ENCODE results near the gene SLC9A3.
"Not testable (repeated sequence)": the region's sequence is repeated elsewhere in the genome, so short reads cannot be mapped to it uniquely, and the experiment has no call there.

SLC9A3 gene

GRCh38 chr5:524973-525761 is 918 bp upstream of the SLC9A3 start:
- DNase-seq, result no peak

GRCh38 chr5:523441-524222 is 617 bp downstream of the SLC9A3 start:
- no peak for DNase-seq

DNA sequence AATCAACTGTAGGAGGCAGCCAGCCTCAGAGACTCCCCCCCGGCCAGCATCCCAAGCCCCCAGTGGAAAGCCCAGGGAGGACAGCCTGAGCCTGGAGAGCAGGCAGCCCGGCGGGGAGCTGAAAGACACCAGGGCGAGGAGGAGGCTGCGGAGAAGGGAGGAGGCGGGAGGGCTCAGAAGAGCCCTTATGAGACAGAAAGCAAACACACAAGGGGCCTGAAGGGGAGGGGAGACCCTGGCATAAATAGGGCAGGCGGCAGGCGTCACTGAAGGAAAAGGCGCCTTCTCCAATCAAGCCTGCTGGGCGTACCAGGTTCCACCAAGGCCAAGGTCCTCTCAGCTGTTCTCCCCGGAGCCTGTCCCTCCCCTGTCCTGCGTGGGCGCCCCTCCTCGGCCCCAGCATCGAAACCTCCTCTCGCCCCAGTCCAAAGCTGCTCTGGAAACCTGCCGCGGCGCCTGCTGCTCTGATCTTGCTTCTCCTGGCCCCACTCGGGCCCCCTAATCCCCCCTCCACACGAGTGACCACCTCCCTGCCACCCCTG is 1.3 kb downstream of the SLC9A3 start:
- no peak for DNase-seq

GRCh38 chr5:522116-522515 is 2.1 kb downstream of the SLC9A3 start:
- DNase-seq, result no peak

- DNase-seq, result no peak
Observed at GRCh38 chr5:521680-522079, 2.6 kb downstream of the SLC9A3 start.

- DNase-seq, result no peak
Observed at GRCh38 chr5:520850-521226, 3.4 kb downstream of the SLC9A3 start.

- no peak for DNase-seq
Observed at GRCh38 chr5:520196-520849, 3.9 kb downstream of the SLC9A3 start.

GRCh38 chr5:518721-519120 is 5.5 kb downstream of the SLC9A3 start:
- no peak for DNase-seq

- DNase-seq, result no peak
Observed at GRCh38 chr5:517535-518100, 6.6 kb downstream of the SLC9A3 start.

DNA sequence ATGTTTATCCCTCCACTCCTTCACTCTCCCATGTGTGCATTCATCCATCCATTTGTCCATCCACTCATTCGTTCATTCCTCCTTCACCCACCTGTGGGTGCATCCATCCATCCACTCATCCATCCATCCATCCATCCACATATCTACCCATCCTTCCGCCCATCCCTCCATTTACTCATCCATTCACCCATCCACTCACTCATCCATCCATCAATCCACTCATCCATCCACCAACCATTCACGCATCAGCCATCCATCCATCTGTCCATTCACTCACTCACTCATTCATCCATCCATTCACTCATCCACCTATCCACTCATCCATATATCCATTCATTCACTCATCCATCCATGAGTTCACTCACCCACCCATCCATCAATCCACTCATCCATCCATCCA is 7.3 kb downstream of the SLC9A3 start:
- no peak for DNase-seq

DNA sequence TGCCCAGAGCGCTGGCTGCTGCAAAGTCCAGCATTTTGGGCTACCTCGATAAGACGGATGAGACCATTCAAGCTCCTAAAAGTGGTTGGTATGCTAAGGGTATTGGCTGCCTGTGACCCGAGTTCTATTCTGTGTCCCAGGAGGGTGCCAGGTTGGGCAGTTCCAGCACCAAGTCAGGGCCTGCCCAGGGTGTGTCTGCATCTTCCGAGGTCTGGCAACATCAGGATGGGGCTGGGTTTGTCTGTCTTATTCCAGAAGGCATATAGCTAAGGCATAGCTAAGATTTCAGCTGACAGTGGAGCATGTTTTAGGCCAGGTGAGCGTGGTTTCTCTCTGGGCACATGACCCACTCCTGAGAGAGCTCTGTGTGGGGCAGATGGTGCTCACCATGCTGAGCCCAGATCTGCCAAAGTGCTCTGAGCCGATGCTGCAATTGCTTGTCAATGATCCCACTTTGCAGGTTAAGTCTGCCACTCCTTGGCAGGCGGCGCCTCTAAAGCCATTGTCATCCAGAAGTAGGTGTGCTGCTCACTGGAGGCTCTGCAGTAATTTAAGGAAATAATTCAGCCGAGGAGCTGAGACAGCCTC is 7.8 kb downstream of the SLC9A3 start:
- no peak for DNase-seq

DNA sequence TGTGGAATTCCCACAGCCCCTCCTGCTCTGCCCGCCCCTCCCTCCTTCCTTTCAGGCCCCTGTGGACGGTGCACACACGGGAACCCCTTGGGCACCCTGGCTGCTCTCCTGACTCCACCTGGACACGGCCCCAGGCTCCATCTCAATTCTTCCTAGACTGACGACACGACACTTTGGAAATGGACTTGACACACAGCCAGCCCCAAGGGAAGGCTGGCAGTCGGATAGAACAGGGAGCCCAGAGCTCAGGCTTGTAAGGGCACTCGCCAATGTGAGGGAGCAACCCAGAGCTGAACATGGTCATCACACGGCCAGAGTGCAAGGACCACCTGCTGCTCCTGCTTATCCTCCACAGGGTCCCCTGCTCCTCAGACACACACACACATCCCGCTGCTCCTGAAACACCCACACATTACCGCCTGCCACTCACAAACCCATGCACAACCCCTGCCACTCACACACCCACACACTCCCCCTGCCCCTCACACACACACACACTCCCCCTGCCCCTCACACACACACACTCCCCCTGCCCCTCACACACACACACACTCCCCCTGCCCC is 8.9 kb downstream of the SLC9A3 start:
- DNase-seq, result no peak

DNA sequence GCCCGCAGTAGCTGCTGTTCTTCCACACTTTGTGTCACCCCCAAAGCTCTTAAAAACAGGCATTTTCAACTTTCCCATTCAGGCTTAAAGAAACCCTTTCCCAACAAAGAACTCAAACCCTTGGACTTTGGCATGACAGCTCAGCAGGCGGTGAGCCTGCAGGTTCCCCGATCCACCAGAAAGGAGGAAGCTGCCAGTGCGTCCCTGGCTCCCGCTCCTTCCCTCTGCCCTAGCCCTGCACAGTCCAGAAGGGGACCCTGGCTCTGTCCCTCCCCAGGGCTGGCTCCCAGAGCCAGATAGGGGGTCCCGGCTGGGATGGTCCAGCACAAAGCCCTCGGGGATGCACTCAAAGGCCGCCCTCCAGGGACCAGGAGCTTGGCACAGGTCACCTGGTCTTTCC is 9.6 kb downstream of the SLC9A3 start:
- DNase-seq, result no peak

GRCh38 chr5:514101-514485 is 10.2 kb downstream of the SLC9A3 start:
- DNase-seq, result no peak

- DNase-seq, result no peak
Observed at GRCh38 chr5:513216-514100, 10.8 kb downstream of the SLC9A3 start.

- DNase-seq, result no peak
Observed at GRCh38 chr5:511476-511875, 12.8 kb downstream of the SLC9A3 start.

DNA sequence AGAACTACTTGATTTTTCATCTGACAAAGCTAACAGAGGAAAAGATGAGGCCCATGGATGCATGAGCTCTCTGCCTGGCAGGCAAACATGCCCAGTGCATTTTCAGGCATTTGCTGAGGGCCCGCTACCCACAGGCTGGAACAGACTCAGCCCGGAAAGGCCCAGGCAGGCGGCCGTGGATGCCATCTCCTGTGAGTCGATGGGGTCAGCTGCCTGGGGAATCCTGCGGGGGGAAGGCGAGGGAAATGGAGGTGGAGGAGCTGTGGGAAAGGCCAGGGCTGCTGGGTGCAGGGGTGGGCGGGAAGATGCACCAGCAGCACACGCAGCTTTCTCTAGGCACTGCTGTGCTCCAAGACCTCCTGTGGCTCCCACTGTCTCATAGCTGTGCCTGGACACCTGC is 13.7 kb downstream of the SLC9A3 start:
- DNase-seq, result no peak

DNA sequence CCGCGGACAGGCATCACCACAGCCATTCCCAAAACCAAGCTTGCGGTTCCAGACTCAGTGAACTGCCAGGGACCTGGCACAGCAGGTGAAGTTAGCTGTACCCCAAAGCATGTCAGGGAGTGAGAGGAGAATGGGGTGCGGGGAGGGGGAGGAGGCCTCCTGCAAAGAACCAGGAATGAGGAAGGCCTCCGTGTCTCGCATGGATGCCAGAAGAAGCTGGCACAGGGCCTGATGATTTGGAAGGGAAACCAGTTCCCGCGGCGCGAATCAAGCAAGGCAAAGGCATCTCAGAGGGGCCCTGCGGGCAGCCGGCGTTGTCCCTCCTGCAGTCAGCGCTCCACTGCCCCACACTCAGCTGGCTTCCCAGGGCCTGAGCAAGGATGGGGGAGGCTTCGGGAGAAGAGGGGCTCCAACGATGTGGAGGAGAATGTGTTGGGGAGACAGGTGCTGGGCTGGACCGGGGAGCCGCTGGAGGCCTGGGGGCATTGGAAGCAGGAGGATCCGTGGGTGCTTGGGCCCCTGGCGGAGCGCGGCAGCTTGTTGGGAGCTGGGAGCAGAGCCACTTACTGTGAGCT is 14.6 kb downstream of the SLC9A3 start:
- DNase-seq, result no peak

GRCh38 chr5:507986-508575 is 16.2 kb downstream of the SLC9A3 start:
- DNase-seq, result not testable (repeated sequence)

DNA sequence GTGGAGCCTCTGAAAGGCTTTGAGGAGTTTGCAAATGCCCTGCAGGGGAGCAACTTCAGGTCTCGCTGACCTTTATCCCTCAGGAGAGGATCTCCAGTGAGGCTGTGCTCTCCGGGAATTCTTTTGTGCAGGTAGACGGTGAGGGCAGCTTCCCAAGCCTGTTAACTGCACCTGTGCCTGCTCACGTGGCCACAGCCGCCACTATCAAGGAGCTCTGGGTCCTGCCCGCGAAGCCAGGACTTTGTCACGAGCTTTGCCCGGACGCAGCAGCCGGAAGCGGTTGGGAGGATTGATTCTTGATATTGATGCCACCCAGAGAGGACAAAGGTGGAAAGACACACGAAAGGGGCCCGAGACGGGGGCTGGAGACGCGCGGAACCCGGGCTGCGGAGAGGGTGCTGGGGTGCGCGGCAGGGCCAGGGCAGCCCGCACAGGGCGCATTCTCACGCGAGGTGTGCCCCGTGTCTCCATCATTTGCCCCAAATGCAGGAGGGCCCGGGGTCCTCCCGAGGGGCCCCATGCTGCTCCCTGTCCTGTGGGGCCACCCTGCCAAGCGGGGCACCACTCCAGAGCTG is 18.2 kb downstream of the SLC9A3 start:
- DNase-seq, result no peak

Data from femur (tissue), 1 donor.